Stimulated activated CD8-positive, alpha-beta memory T cell treated with anti-CD3 and anti-CD28 coated beads, Interleukin-4, amount 100 ng/mL, for 48 hours (primary cell): ENCODE data around the gene WDFY2.
"Not testable (repeated sequence)": the region's sequence is repeated elsewhere in the genome, so short reads cannot be mapped to it uniquely, and the experiment has no call there.

Experiments used
- DNase-seq: peaks from one replicate; pipeline ENCODE4 v3.0.0-alpha.2; 2020

WDFY2 gene, protein sequence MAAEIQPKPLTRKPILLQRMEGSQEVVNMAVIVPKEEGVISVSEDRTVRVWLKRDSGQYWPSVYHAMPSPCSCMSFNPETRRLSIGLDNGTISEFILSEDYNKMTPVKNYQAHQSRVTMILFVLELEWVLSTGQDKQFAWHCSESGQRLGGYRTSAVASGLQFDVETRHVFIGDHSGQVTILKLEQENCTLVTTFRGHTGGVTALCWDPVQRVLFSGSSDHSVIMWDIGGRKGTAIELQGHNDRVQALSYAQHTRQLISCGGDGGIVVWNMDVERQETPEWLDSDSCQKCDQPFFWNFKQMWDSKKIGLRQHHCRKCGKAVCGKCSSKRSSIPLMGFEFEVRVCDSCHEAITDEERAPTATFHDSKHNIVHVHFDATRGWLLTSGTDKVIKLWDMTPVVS

DNA sequence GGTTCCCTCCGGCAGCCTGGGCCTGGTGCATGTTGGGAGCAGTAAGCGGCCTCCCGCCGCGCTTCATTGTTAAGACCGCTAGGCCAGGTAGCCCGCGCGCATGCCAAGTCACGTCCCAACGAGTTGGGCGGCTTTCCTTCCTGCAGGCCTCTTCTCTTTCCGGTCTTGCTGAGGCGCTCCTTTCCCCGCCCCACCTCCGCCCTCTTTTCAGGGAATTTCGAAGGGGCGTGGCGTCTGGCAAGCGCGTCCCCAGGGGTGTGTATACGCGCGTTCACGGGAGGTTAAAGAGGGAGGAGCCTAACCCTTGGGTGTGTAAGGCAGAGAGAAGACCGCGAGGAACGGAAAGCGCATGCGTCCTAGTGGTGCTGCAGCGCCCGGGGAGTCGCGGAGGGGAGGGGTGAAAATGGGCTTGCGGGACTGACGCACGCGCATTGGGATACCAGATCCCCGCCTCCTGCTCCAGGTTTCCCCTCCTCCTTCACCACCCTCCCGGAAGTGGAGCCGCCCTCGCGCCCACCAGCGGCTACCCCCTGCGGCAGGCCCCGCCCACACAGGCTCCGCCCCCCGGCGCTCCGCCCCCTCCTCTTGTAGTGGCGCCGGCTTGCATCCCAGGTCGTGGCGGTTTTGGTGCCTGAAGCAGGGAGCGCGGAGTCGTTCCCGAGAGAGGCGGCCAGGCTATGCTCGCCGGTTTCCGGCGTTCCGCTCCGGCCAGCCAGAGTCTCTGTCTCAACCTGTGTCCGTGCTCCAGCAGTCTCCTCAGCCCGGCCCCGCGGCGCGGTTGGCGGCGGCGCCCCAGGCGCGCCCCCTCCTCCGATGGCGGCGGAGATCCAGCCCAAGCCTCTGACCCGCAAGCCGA, at the start of gene WDFY2:
TSS of gene WDFY2 (plus strand) at position 588 of the 856 bp plus-strand sequence. CDS start at position 814, 226 bp downstream.
- peak; percentile 100 for DNase-seq

DNA sequence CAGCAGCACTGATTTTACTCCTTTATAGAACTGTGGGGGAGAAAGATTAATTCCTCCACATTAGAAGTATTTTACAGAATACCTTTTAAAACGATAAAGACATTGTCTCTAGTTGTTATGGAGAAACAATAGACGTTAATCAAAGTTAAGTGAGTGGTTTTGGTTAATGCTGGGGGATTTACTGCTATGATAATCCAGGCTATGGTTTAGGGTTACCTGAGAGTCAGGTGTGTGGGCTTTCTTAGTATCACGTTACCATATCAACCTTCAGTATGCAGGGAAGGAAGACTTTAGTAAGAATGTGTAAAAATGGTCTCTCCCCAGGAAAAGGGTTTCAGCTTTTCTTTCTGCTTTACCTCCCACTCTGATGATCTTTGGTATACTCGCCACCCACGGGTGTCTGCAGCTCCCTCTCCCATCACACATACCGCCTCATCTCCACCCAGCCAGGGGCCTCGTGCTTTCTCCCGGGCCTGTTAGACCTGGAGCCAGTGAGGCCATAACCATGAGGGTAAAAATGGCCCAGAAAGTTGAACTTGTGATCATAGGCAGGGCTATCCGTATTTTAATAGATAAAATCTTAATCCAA, 45.6 kb upstream of the WDFY2 start:
- no peak for DNase-seq

- DNase-seq: no peak
Measured at GRCh38 chr13:51539887-51540286, 44.4 kb upstream of the WDFY2 start.

- DNase-seq: no peak
Measured at GRCh38 chr13:51541037-51541436, 43.2 kb upstream of the WDFY2 start.

DNA sequence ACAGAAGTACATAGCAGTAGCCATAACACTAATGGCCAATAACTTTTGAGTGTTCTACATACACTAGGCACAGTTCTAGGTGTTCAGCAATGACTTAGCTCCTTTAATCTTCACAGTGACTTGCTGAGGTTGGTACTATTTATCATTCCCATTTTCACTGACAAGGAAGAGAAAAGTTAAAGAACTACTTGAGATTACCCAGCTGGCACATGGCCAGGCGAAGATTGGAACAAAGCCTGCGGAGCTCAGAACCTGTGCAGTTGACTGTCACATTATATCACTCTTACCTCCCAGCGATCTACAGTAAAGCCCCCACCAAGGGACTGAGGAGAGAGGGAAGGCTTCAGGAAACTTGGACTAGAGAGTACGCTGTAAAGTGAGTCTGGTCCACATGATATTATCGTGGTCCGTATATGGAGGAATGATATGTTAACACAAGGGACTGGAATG, 42.4 kb upstream of the WDFY2 start:
- DNase-seq: no peak

DNA sequence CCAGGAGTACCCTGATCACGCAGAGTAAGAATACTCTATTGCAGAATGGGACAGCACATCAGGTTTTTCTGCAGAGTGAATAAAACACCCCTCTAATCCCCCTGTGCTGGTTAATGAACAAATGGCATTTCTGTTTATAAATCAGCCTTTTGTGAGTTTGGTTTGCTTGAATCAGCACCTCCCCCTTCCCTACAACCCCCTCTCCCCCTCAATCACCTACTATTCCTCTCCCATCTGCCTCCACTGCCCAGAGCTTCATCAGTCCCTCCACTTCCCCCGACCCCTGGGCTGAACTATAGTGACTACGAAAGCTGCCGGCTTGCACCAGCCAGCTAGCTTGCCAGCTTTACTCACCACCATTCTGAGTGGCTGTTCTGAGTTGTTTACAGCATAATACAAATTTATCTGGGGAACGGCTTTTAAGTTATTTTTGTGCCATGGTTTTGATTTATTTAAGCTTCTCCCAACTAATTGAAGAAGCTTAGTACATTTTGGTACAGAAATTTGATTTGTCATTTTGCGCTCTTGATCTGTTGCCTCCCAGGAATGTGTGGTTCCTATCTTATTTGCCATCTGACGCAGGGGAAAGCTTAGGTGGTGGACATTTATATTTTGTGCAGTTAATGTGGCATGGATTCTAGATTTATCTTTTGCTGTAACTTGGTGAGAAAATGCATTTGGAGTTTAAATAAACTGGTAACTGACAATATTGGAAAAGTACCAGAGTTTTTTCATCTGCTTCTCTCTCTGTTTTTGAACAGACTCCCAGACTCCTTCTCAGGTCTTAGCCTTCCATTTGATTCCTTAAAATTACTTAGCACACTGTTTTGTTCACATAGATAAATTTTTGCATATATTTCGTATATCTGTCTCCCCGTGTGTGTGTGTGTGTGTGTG, 41.7 kb upstream of the WDFY2 start:
- no peak for DNase-seq

- not testable (repeated sequence) for DNase-seq
Measured at GRCh38 chr13:51545446-51545845, 38.8 kb upstream of the WDFY2 start.

DNA sequence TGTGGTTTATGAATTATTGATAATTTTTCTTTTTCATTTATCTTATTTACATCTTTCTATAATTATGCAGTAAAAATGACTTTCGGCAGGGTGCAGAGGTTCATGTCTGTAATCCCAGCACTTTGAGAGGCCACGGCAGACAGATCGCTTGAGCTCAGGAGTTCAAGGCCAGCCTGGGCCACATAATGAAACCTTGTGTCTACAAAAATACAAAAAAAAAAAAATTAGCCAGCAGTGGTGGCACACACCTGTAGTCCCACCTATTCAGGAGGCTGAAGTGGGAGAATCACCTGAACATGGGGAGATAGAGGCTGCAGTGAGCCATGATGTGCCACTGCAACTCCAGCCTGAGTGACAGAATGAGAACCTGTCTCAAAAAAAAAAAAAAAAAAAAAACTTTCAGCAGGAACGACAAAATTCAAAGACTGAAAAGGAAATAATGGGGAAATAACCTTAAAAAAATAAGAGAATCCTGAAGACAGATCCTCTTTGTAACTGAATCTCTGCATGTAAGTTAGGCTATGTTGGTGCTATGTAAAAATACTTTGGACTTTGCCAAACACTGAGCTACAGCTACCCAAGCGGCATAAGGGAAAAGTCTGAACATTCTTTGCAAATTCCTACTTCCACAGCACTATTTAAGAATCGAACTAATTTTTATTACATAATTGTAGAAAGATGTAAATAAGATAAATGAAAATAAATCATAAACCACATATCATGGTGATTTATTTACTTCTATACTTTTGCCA, 36.7 kb upstream of the WDFY2 start:
- no peak for DNase-seq

DNA sequence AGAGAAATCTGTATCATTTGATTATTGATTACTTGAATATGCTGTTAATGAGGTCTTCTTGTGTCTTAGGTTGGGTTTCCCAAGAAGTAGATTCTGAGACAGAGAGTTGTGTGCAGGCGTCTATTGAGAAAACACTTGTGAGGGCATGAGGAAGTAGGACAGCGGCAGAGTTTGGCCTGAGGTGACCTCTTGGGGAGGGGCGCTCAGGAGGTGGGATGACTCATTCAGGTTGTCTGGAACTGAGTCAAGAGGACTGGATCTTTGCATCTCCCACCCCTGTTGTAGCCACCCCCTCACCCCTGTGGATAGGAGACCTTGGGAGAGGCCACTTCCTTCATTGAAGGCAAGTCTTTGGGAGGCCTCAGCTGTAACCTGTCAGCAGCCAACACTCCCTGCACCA, 35.2 kb upstream of the WDFY2 start:
- no peak for DNase-seq

DNA sequence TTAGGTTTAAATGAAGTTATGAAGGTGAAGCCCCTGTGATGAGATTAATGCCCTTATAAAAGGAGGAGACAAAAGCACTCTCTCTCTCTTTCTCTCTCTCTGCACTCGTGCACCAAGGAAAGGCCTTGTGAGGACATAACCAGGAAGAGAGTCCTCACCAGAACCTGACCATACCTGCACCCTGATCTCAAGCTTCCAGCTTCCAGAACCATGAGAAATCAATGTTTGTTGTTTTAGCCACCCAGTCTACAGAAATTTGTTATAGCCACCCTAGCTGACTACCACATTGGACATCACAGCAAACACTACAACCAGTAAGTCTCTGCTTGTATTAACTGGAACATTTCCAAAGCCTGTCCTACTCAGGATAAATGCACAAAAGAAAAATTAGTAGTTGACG, 34.7 kb upstream of the WDFY2 start:
- DNase-seq: no peak

DNA sequence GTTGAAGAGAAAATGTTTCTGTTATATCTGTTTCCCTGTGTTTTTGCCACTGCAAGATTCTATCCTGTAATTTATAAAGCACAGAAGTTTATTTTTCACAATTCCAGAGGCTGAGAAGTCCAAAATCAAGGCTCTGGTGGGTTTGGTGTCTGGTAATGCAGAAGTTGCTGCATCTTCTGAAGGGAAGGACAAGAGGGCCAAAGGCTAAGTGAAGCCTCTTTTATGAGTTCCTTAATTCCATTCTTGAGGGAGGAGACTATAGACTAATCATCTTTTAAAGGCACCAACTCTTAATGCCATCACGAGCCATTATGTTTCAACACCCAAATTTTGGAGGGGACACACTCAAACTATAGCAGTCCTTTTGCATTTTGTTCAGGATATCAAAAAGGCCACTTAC, 34.1 kb upstream of the WDFY2 start:
- DNase-seq: no peak

DNA sequence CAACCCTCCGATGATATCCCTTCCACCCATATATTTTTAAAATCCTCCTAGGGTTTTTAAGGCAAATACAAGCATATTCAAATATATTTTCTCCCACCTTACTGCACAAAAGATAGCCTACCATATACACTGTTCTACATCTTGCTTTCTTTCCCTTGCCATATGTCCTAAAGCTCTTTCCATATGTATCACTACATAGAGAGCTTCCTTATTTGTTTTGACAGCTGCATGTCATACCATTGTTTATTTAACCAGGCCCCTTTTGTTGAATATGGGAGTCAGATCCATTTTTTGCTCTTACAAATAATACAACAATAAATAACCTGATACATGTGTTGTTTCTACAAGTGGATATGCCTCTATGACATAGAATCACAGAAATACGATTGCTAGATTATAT, 32.8 kb upstream of the WDFY2 start:
- DNase-seq: no peak

DNA sequence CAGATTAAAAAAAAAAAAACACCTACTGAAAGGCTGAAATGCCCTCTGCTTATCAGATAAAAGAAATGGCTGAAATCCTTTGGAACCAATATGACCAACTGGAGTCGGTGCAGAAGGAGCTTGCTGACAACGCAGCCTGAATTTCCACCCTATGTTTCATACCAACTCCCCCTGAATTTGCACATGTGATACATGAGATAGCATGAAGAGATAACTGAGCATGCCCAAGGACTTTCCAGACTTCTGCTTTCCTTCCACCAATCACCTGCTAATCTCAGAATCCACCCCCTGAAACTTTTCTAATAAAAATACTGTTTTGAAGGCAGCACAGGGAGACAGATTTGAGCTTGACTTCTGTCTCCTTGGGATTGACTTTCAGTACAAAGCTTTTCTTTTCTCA, 32.2 kb upstream of the WDFY2 start:
- no peak for DNase-seq

GRCh38 chr13:51553531-51553930, 30.7 kb upstream of the WDFY2 start:
- no peak for DNase-seq

DNA sequence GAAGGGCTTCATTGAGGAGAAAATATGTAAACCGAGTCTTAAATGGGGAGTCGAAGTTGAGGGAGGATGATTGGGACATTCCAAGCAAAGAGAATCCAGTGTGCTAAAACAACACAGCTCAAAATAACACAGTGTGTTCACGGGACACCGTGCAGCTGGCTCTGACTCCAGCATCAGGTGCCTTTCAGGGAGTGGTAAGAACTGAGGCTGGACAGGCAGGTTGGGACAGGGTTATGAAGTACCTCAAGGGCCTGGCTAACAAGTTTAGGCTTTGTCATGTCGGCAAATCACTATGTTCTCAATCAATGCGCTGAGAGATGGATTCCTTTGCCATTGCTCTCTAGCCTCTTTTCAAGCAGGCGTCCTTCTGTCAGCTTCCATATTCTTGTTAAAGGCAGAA, 27.5 kb upstream of the WDFY2 start:
- DNase-seq: no peak

DNA sequence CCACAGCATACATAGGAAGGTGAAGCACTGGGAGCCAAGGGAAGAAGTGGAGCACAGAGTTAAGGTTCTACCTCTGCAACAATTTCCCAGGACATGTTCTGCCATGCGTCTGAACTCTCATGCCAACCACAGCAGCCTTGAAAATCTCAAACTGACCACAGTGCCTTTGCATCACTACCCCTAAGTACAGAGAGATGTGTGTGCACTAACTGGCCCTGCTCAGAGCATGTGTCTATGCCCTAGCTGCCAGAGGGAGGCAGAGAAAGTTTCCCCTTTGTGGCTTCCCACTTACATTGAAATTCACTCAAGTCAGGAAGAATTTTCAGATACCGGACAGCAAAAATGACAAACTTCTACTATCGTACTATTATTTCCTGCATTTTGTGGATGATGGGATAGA, 26.8 kb upstream of the WDFY2 start:
- DNase-seq: no peak

DNA sequence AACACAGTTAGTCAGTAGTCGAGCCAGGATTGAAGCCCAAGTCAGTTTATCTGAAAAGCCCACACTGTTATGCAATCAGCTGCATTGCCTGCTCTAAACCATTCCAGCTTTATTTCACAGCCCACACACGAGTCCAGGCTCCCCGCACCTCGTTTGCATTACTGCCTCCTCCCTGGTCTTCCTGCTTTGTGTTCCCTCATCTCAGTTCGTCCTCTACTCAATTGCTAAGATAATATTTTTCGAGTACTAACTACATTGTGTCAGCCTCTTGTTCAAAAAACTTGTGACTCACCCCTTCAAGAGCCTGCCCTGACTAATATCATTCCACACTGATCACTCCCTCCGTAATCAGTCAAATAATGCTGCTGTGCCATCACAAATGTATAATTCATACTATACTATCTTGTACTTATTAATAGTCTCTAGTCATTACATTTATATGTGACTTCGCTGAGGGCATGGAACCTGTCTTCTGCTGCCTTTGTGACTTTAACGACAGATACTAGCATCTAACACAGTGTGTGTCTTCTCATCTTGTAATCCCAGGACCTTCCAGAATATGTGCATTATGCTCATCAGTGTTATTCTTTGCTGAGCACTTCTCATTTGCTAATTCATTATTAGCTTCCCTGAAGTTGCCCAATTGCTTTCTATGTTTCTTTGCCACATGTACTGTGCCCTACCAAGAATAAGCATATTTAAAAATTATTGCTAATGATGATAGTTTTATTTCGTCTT, 26.2 kb upstream of the WDFY2 start:
- no peak for DNase-seq

DNA sequence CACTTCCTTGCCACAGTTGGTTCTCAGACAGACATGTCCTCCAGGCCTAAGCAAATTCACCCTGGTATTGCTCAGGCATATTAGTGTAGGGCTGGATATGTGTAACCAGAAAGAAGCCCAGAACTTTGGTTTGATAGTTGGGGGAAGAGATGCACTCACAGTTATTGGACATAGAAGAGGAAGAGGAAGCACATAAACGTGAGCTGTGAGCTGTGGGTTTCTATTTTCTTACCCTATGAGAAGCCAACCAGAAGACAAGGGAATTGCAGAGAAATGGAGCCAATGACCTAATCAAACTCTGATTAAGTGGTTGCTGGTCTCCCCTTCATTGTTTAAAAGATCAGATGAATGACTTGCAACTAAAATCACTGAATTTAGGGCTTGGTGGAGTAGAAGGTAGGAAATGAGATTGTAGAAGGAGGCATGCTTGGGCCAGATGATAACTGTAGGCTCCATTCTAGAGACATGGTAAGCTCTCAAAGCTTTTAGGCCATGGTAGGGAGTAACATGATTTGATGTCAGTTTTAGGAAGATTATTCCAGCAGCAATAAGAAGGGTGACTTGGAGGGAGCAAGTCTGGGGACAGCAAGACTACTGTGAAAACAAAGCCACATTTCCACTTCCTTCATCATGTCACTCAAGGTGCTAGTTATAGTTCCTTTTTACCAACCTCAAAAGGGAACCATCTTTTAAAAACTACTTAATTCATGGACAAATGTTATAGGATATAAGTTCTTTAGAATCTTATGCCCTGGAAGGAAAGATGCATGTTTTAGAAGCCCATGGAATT, 24.1 kb upstream of the WDFY2 start:
- no peak for DNase-seq

DNA sequence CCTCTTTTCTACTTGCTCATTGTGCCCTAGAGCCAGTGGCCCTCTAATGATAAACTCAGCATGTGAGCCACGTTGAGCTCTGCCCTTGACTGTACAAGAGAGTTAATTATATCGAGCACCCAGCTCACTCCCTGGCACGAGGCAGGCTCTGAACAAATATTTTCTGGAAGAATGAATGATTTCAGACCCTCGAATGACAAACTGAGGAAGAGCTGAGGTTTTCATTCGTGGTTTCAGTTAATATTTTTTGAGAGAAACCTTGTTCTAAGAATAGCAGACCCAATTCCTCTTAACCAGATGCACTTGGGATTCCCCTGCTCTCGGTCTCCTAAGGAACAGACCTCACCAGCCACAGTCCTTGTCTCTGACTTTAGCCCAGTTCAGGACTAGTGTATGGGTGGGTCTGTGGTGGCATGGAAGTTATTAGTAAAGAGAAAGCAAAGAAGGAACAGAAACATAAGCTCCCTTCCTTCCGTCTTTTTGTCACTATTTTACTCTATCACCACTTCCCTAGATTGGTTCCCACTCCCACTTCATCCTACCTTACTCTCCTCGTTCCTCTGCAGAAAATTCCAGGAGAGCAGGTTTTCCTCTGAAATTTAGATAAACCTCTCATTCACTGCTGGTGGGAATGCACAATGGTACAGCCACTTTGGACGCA, 22.1 kb upstream of the WDFY2 start:
- DNase-seq: no peak

GRCh38 chr13:51564252-51564651, 20.0 kb upstream of the WDFY2 start:
- no peak for DNase-seq
